Prostate gland (tissue), 2 donors: ENCODE data around the gene L3MBTL4. TPM values are rescaled to one million over a fixed set of nuclear protein-coding genes. Genes with fewer than 3 reads are reported as not detected.
A peak's percentile ranks its signal among the peaks of the same experiment; 100 is the strongest.

Experiments
- DNase-seq: peaks from one replicate; pipeline ENCODE4 v3.0.0-alpha.2; 2019; ENCODE audit warnings: low spot score
- H3K27ac ChIP-seq, 2 donors: fragments of 200-600 bp; sonication (generic); 2 replicates each; pipeline ENCODE4 v1.5.1; 2017 to 2019
- H3K27me3 ChIP-seq: fragments of 200-600 bp; sonication (generic); replicated peaks from 2 replicates; pipeline ENCODE4 v1.5.1; 2019; ENCODE audit not compliant: insufficient read depth
- H3K36me3 ChIP-seq, 2 donors: fragments of 200-600 bp; sonication (generic); 1 replicate in 1 of 2; 2 replicates in 1 of 2; pipeline versions ENCODE4 v1.5.1 to v1.8.1; 2017 to 2019
- H3K4me1 ChIP-seq: fragments of 200-600 bp; sonication (generic); replicated peaks from 2 replicates; pipeline ENCODE4 v1.5.1; 2019
- H3K4me3 ChIP-seq, 2 donors: fragments of 200-600 bp; sonication (generic); 2 replicates each; pipeline ENCODE4 v1.5.1; 2017 to 2019
- H3K9me3 ChIP-seq: fragments of 200-600 bp; sonication (generic); 2 replicates; pipeline ENCODE4 v1.5.1; 2017
- POLR2A ChIP-seq: fragments of 450-650 bp; IDR thresholded peaks from one replicate; pipeline ENCODE4 v1.6.1; 2016; ENCODE audit warnings: antibody characterized with exemption, mild to moderate bottlenecking
- POLR2AphosphoS5 ChIP-seq: sonication (generic); formaldehyde crosslinking; IDR thresholded peaks from one replicate; pipeline ENCODE4 v1.6.1; 2017; ENCODE audit warnings: antibody characterized with exemption
- WGBS: methylation state at CpG from one replicate; pipeline ENCODE4 v1.1.5; 2018; 5-methylcytosine and 5-hydroxymethylcytosine counted together
- intact Hi-C: fragments of 100-400 bp; cut with DNase I; formaldehyde crosslinking; loops from one replicate; pipeline ENCODE4 v1.14.2; 2022
- total RNA-seq, 2 donors: library from RNA; depleted of rRNA; stranded (reverse); fragments of >200 nt; gene quantifications; one replicate each; pipeline ENCODE4 v1.1.0, GENCODE V29; 2016
- TF ChIP-seq, protein P1 (sequence below), 4 experiments: fragments of 200-600 bp in 2 of 4; fragments of 450-650 bp in 2 of 4; sonication (generic) in 2 of 4; IDR thresholded peaks; 1 replicate in 3 of 4; 2 replicates in 1 of 4; pipeline ENCODE4 v1.5.1; 2016 to 2019; ENCODE audit warnings: antibody characterized with exemption in 4 of 4, mild to moderate bottlenecking in 2 of 4, moderate library complexity in 2 of 4

L3MBTL4 gene
- total RNA-seq, 2 donors from 2014 or later: 3.5 to 20.5 TPM

GRCh38 chr18:6431659-6432318 lies 17.1 kb upstream of the L3MBTL4 start:
- Histone ChIP-seq H3K4me1 (no peaks in the 10 kb centered on the region), H3K36me3 (no peaks in the 10 kb centered on the region), H3K9me3 (no peaks in the 10 kb centered on the region), H3K27me3 (no peaks in the 10 kb centered on the region), H3K4me3 (no peak overlapping the region), H3K27ac (no peak overlapping the region)
- 66% methylated on average over 19 of the region's 19 CpGs for WGBS
- intact Hi-C loops: no loop called here
- no peak for TF ChIP-seq POLR2AphosphoS5
- DNase-seq: no peak

DNA sequence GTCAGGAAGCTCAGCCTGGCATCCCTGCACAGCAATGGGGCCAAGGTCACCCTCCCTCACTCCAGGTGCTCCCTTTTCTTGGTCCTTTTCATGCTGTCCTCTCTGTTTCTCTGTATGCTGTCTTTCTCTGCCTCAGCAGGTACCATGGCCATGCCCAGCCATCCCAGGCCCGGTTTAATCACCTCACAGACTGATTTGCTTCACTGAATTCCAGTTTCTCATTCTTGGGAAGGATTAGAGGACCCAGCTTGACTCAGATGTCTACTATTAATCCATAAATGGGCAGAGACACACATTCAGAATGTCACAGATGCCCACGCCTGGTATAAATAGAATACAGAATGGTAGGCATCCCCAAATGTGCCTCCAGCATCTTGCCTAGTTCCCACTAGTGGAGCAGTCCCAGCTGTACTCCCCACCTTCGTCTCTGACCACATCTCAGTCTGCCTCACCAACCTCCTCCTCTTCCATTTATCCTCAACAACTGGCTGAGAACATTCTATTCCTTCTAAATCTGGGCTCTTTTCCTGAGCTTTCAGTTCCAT lies 14.2 kb upstream of the L3MBTL4 start:
- 81% methylated on average over 3 of the region's 3 CpGs for WGBS
- no peak for TF ChIP-seq POLR2A
- TF ChIP-seq, protein P1, sequence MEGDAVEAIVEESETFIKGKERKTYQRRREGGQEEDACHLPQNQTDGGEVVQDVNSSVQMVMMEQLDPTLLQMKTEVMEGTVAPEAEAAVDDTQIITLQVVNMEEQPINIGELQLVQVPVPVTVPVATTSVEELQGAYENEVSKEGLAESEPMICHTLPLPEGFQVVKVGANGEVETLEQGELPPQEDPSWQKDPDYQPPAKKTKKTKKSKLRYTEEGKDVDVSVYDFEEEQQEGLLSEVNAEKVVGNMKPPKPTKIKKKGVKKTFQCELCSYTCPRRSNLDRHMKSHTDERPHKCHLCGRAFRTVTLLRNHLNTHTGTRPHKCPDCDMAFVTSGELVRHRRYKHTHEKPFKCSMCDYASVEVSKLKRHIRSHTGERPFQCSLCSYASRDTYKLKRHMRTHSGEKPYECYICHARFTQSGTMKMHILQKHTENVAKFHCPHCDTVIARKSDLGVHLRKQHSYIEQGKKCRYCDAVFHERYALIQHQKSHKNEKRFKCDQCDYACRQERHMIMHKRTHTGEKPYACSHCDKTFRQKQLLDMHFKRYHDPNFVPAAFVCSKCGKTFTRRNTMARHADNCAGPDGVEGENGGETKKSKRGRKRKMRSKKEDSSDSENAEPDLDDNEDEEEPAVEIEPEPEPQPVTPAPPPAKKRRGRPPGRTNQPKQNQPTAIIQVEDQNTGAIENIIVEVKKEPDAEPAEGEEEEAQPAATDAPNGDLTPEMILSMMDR (IDR thresholded peaks at IDR 0.05): no peak
- TF ChIP-seq POLR2AphosphoS5: no peak

DNA sequence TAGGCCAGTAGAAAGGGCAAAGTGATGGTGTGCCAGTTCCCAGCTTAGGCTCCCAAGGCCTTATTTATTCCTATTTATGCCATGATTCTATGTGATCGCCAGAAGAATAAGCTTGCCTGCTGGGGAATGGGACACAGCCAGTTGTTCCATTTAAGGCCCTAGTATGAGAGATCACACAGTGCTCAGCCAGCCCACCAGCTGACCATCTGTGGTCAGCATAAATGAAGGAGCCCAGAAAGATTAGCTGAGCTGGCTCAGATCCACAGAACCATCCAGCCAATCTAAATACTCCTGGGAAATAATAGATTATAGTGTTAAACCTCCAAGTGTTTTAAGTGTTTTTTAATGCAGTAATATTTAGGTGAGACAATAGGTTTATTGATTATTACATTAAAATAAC lies 12.6 kb upstream of the L3MBTL4 start:
- Histone ChIP-seq H3K9me3 (no peaks in the 10 kb centered on the region), H3K27ac (no peak overlapping the region), H3K27me3 (no peaks in the 10 kb centered on the region), H3K4me1 (no peaks in the 10 kb centered on the region), H3K4me3 (no peak overlapping the region), H3K36me3 (no peaks in the 10 kb centered on the region)
- intact Hi-C loops: no loop called here
- WGBS: 78% methylated on average over 1 of the region's 1 CpG
- TF ChIP-seq POLR2AphosphoS5 (no peak), POLR2A (no peak)
- TF ChIP-seq, protein P1 (IDR thresholded peaks at IDR 0.05): no peak
- no peak for DNase-seq

More for the DNA sequence above, 14.2 kb upstream of the L3MBTL4 start:
- Histone ChIP-seq H3K4me1 (no peaks in the 10 kb centered on the region), H3K27ac (no peak overlapping the region), H3K4me3 (no peak overlapping the region), H3K9me3 (no peaks in the 10 kb centered on the region), H3K36me3 (no peaks in the 10 kb centered on the region), H3K27me3 (no peaks in the 10 kb centered on the region)
- no peak for DNase-seq
- intact Hi-C loops: no loop called here

- H3K36me3 ChIP-seq: no peaks in the 10 kb centered on the region
- 33% methylated on average over 5 of the region's 5 CpGs for WGBS
- no peak for DNase-seq
- H3K9me3 ChIP-seq: no peaks in the 10 kb centered on the region
- no peak overlapping the region for H3K27ac ChIP-seq
- intact Hi-C loops: no loop called here
- H3K4me1 ChIP-seq: no peaks in the 10 kb centered on the region
- TF ChIP-seq, protein P1 (IDR thresholded peaks at IDR 0.05): no peak
- TF ChIP-seq POLR2AphosphoS5: no peak
- H3K27me3 ChIP-seq: no peaks in the 10 kb centered on the region
- no peak overlapping the region for H3K4me3 ChIP-seq
These were observed 8.6 kb upstream of the L3MBTL4 start for GRCh38 chr18:6423289-6423688.

GRCh38 chr18:6414118-6414722 lies 491 bp downstream of the L3MBTL4 start:
- Histone ChIP-seq H3K27me3 (no peaks in the 10 kb centered on the region), H3K4me3 (peak overlapping the region; percentile 78 to 89), H3K9me3 (no peaks in the 10 kb centered on the region), H3K27ac (peak overlapping the region; percentile 81 to 84), H3K4me1 (no peaks in the 10 kb centered on the region), H3K36me3 (no peaks in the 10 kb centered on the region)
- TF ChIP-seq, protein P1 (IDR thresholded peaks at IDR 0.05): peak in 2 of 4 experiments; percentile 13 to 22
- TF ChIP-seq POLR2AphosphoS5: no peak
- no peak for TF ChIP-seq POLR2A
- DNase-seq: peak; percentile 68
- 0% methylated on average over 17 of the region's 68 CpGs for WGBS
- intact Hi-C loops: loop anchor here (10.0 kb wide), 1 partner anchor 1119 kb away; the partner anchor contains the start of gene ZBTB14
